Measurements from ENCODE around the gene TEKTIP1. TPM values are rescaled to one million over a fixed set of nuclear protein-coding genes. Genes with fewer than 3 reads are reported as not detected.

TEKTIP1 gene
- total RNA-seq, 1 experiment from 2014 or later = 0.49 TPM

DNA sequence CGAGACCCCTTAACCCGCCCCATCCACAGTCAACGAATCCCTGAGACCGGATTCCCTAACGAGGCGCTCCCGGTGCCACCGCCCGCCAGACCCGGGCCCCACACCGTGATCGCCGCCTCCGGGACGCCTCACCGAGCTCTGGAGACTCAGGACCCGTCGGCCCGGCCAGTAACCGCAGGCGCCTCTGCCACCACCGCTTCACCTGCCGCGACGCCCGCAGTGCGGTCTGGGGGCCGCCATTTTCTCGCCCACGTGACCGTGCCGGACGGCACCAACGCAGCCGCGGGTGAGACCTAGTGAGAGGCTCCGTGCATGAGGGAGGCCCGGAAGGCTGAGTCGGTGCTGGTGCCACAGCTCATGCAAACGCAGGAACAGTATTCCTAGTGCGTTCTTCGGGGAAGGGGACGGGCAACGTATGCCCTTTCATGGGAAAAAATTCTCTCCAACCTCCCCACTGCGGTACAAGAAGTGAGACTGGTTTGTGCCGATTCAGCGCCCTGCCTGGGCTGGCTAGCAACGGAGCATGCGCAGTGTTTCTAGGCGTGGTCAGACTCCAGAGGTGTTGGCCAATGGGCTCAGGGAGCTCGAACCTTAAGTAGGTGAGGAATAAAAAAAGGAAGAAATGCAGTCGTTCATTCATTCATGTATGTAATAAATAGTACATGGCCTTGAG, 38.4 kb upstream of the TEKTIP1 start, which contains the start of gene DOHH:
Gene DOHH, minus strand, starts transcription at position 246 of the 673 bp plus-strand sequence. CDS start 3,860 bp downstream, outside the sequence.
- Mint-ChIP-seq H3K9me3 (ENCODE audit: unreplicated experiment) (no peaks in the 10 kb centered on the region), H3K27ac (ENCODE audit: low read depth, unreplicated experiment) (peak within 1 kb of the TSS; percentile 99), H3K4me3 (ENCODE audit: unreplicated experiment) (peak within 1 kb of the TSS; percentile 97), H3K27me3 (ENCODE audit: insufficient read depth, unreplicated experiment) (no peaks in the 10 kb centered on the region), H3K36me3 (ENCODE audit: insufficient read depth, unreplicated experiment) (peaks cover 21% of the 10 kb centered on the region), H3K4me1 (ENCODE audit: insufficient read depth, unreplicated experiment) (peaks cover 17% of the 10 kb centered on the region)
- DNase-seq (ENCODE audit: unreplicated experiment) = peak; percentile 97
- CTCF ChIA-PET = interaction anchor here (0.6 to 2.1 kb wide), 2 partner anchors 28 to 57 kb away, joined by 3 to 8 read pairs; no protein-coding TSS in a partner anchor
- intact Hi-C loops (cut with micrococcal nuclease) = no loop called here
- TF ChIP-seq, protein P1, sequence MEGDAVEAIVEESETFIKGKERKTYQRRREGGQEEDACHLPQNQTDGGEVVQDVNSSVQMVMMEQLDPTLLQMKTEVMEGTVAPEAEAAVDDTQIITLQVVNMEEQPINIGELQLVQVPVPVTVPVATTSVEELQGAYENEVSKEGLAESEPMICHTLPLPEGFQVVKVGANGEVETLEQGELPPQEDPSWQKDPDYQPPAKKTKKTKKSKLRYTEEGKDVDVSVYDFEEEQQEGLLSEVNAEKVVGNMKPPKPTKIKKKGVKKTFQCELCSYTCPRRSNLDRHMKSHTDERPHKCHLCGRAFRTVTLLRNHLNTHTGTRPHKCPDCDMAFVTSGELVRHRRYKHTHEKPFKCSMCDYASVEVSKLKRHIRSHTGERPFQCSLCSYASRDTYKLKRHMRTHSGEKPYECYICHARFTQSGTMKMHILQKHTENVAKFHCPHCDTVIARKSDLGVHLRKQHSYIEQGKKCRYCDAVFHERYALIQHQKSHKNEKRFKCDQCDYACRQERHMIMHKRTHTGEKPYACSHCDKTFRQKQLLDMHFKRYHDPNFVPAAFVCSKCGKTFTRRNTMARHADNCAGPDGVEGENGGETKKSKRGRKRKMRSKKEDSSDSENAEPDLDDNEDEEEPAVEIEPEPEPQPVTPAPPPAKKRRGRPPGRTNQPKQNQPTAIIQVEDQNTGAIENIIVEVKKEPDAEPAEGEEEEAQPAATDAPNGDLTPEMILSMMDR (IDR thresholded peaks at IDR 0.05; ENCODE audit: unreplicated experiment) = no peak
- no TSS peak for BruUV-seq (replicated peaks)
- POLR2A ChIA-PET = interaction anchor here (0.6 to 1.7 kb wide), 18 partner anchors 9 to 1320 kb away, joined by 3 to 10 read pairs (median 4); partner anchors contain the start of genes SMIM24 and SMIM44

DNA sequence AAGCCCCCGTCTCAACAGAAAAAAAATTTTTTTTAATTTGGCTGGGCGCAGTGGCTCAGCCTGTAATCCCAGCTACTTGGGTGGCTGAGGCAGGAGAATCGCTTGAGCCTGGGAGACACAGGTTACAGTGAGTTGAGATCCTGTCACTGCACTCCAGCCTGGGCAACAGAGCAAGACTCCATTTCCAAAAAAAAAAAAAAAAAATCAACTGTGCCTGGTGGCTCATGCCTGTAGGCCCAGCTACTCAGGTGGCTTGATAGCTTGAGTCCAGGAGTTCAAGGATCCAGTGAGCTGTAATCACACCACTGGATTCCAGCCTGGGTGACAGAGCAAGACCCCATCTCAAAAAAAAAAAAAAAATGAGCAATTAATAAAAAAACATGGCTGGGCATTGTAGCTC, 37.2 kb upstream of the TEKTIP1 start:
- Mint-ChIP-seq H3K4me3 (ENCODE audit: unreplicated experiment) (no peak overlapping the region), H3K36me3 (ENCODE audit: insufficient read depth, unreplicated experiment) (peaks cover 12% of the 10 kb centered on the region), H3K9me3 (ENCODE audit: unreplicated experiment) (no peaks in the 10 kb centered on the region), H3K27me3 (ENCODE audit: insufficient read depth, unreplicated experiment) (no peaks in the 10 kb centered on the region), H3K27ac (ENCODE audit: low read depth, unreplicated experiment) (no peak overlapping the region), H3K4me1 (ENCODE audit: insufficient read depth, unreplicated experiment) (peaks cover 17% of the 10 kb centered on the region)
- BruUV-seq (replicated peaks) = no TSS peak
- TF ChIP-seq, protein P1 (IDR thresholded peaks at IDR 0.05; ENCODE audit: unreplicated experiment) = no peak
- POLR2A ChIA-PET = interaction anchor here (0.7 to 1.7 kb wide), 5 partner anchors 16 to 548 kb away, joined by 3 to 10 read pairs (median 5); partner anchors contain the start of gene SMIM44
- DNase-seq (ENCODE audit: unreplicated experiment) = no peak
- intact Hi-C loops (cut with micrococcal nuclease) = no loop called here
- CTCF ChIA-PET = interaction anchor here (0.6 to 2.1 kb wide), 3 partner anchors 29 to 163 kb away, joined by 3 to 8 read pairs (median 4); no protein-coding TSS in a partner anchor

DNA sequence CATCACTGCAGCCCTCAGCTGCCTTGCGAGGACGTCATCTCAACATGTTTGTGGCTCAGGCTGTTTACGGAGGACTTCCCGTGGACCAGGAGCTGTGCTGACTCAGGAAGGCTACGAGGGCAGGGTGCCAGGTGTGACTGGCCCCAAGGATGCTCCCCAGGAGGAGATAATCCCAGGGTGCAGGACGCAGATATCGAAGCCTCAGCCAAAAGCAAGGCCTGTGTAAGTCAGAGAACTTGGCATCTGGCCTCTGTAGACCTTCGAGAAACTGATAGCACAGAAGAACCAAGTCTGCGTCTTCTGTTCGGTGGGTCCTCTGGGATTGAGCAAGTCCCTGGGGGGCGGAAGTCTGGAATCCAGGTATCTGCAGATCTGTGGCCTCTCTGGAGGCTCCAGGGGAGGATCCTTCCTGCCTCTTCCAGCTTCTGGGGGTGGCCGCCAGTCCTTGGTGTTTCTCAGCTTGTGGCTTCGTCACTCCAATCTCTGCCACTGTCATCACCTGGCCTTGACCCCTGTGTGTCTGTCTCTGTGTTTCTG, 35.9 kb upstream of the TEKTIP1 start:
- Mint-ChIP-seq H3K4me3 (ENCODE audit: unreplicated experiment) (no peak overlapping the region), H3K4me1 (ENCODE audit: insufficient read depth, unreplicated experiment) (peaks cover 19% of the 10 kb centered on the region), H3K36me3 (ENCODE audit: insufficient read depth, unreplicated experiment) (peaks cover 10% of the 10 kb centered on the region), H3K27ac (ENCODE audit: low read depth, unreplicated experiment) (no peak overlapping the region), H3K27me3 (ENCODE audit: insufficient read depth, unreplicated experiment) (no peaks in the 10 kb centered on the region), H3K9me3 (ENCODE audit: unreplicated experiment) (no peaks in the 10 kb centered on the region)
- no TSS peak for BruUV-seq (replicated peaks)
- ChIA-PET POLR2A (no interaction called here), CTCF (interaction anchor here (0.6 kb wide), 3 partner anchors 11 to 198 kb away, joined by 3 to 5 read pairs (median 4); no protein-coding TSS in a partner anchor)
- intact Hi-C loops (cut with micrococcal nuclease) = no loop called here
- TF ChIP-seq, protein P1 (IDR thresholded peaks at IDR 0.05; ENCODE audit: unreplicated experiment) = no peak
- peak; percentile 17 for DNase-seq (ENCODE audit: unreplicated experiment)

DNA sequence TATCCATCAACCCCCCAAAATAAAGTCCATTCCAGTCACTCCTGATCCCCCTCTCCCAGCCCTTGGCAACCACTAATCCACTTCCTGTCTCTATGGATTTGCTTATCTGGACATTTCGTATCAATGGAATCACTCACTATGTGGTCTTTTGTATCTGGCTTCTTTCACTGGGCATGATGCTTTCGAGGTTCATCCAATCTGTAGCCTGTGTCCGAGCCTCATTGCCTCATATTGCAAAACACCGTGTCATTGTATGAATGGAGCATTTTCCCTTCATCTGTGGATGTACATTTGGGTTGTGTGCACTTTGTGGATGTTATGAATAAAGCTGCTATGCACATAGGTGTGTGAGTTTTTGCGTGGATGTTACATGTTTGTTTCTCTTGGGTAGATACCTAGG, 34.2 kb upstream of the TEKTIP1 start:
- TF ChIP-seq, protein P1 (IDR thresholded peaks at IDR 0.05; ENCODE audit: unreplicated experiment) = no peak
- Mint-ChIP-seq H3K27ac (ENCODE audit: low read depth, unreplicated experiment) (peak overlapping the region; percentile 97), H3K36me3 (ENCODE audit: insufficient read depth, unreplicated experiment) (peaks cover 10% of the 10 kb centered on the region), H3K4me1 (ENCODE audit: insufficient read depth, unreplicated experiment) (peaks cover 20% of the 10 kb centered on the region), H3K4me3 (ENCODE audit: unreplicated experiment) (peak overlapping the region; percentile 83), H3K27me3 (ENCODE audit: insufficient read depth, unreplicated experiment) (no peaks in the 10 kb centered on the region), H3K9me3 (ENCODE audit: unreplicated experiment) (no peaks in the 10 kb centered on the region)
- POLR2A ChIA-PET = no interaction called here
- CTCF ChIA-PET = interaction anchor here (0.6 to 1.0 kb wide), 2 partner anchors 18 to 178 kb away, joined by 3 read pairs; no protein-coding TSS in a partner anchor
- no peak for DNase-seq (ENCODE audit: unreplicated experiment)
- BruUV-seq (replicated peaks) = no TSS peak
- intact Hi-C loops (cut with micrococcal nuclease) = no loop called here
